D721Med (cell line): Measurements from ENCODE around the gene C1orf21.

ENCODE experiments used
- DNase-seq: peaks from one replicate; pipeline ENCODE4 v3.0.0; 2011; ENCODE audit warnings: low spot score; ENCODE audit not compliant: insufficient read length
- FAIRE-seq: peaks from 2 replicates; lab custom pipeline; 2011; peaks lifted over from hg19 to GRCh38; lab: Jason Lieb, UNC
- CTCF ChIP-seq: IDR thresholded peaks from 2 replicates; pipeline ENCODE4 v1.5.1; 2012; ENCODE audit warnings: mild to moderate bottlenecking, control low read depth; ENCODE audit not compliant: insufficient read depth; ENCODE audit errors: missing control alignments

The C1orf21 gene

GRCh38 chr1:184479435-184480167 is 92.8 kb downstream of the C1orf21 start:
- no peak for FAIRE-seq
- DNase-seq = no peak
- TF ChIP-seq CTCF = no peak

GRCh38 chr1:184480736-184481135 is 93.9 kb downstream of the C1orf21 start:
- FAIRE-seq (no peak), DNase-seq (no peak)

GRCh38 chr1:184482136-184482535 is 95.3 kb downstream of the C1orf21 start:
- no peak for TF ChIP-seq CTCF
- DNase-seq = no peak

More at GRCh38 chr1:184480736-184481135, 93.9 kb downstream of the C1orf21 start:
- no peak for TF ChIP-seq CTCF

GRCh38 chr1:184483101-184483683 is 96.4 kb downstream of the C1orf21 start:
- FAIRE-seq (no peak), DNase-seq (no peak)
- TF ChIP-seq CTCF = no peak

More at GRCh38 chr1:184482136-184482535, 95.3 kb downstream of the C1orf21 start:
- no peak for FAIRE-seq

GRCh38 chr1:184485751-184486723 is 99.2 kb downstream of the C1orf21 start:
- no peak for TF ChIP-seq CTCF
- DNase-seq (no peak), FAIRE-seq (no peak)

GRCh38 chr1:184486761-184487445 is 100.1 kb downstream of the C1orf21 start:
- DNase-seq (no peak), FAIRE-seq (no peak)
- no peak for TF ChIP-seq CTCF
